ENCODE data around the gene ZSCAN16. TPM values are rescaled to one million over a fixed set of nuclear protein-coding genes. Genes with fewer than 3 reads are reported as not detected.

ZSCAN16 gene
- total and polyA plus RNA-seq, 4 experiments from 2014 or later, result 12.4 to 14.8 (median 13.8) TPM

DNA sequence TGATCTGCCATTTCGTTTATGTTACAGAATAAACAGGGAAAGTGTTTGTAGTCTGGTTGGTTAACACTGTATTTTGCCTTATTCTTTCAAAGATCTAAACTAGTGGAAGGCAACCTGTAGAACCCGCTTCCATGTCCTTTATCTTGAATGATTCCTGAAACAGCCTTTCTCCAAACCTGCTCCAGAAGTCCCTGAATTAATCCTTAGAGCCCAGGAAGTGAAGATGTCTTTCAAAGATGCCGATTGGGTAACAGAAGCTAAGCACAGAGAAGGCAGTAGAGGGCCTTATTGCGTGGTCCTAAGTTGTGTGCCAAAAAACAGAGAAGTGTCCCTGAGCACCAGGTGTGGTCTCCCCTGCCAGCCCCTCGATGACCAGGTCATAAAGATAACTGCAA, 19.2 kb upstream of the ZSCAN16 start:
- H3K27ac Mint-ChIP-seq, result peak overlapping the region; percentile 80 to 97 (median 93)
- intact Hi-C loops (cut with micrococcal nuclease), result no loop called here
- H3K4me3 Mint-ChIP-seq, result peak overlapping the region; percentile 85 to 96 (median 92)
- no peaks in the 10 kb centered on the region for H3K27me3 ChIP-seq (ENCODE audit: insufficient read depth, low read length)
- DNase-seq, result no peak
- POLR2A ChIA-PET (ENCODE audit: partially characterized antibody), result interaction anchor here (0.5 to 3.3 kb wide), 18 partner anchors 12 to 1544 kb away, joined by 3 to 40 read pairs (median 6); partner anchors contain the start of genes ZKSCAN4, ZKSCAN8, ZNF165 and ZSCAN12
- H3K4me1 ChIP-seq (ENCODE audit: insufficient read depth, low read length), result peaks cover 13% of the 10 kb centered on the region
- H3K9me3 ChIP-seq (ENCODE audit: control insufficient read depth in 1 of 2, low read length in 2 of 2), result no peaks in the 10 kb centered on the region
- peaks cover 3 to 17% (median 11%) of the 10 kb centered on the region in 4 donors for H3K4me1 Mint-ChIP-seq
- CTCF ChIA-PET (ENCODE audit: partially characterized antibody), result interaction anchor here (0.5 to 2.7 kb wide), 17 partner anchors 11 to 324 kb away, joined by 3 to 19 read pairs (median 5); partner anchors contain the start of genes NKAPL, ZKSCAN4, ZKSCAN8 and ZSCAN16
- peak overlapping the region; percentile 72 for H3K27ac ChIP-seq (ENCODE audit: low read depth, low read length)
- H3K36me3 Mint-ChIP-seq, result peaks cover 0 to 2% of the 10 kb centered on the region in 2 donors
- peaks cover 3 to 10% of the 10 kb centered on the region in 2 donors for H3K27me3 Mint-ChIP-seq
- H3K36me3 ChIP-seq (ENCODE audit: insufficient read depth, low read length), result no peaks in the 10 kb centered on the region
- H3K9me3 Mint-ChIP-seq, result no peaks in the 10 kb centered on the region
- H3K4me3 ChIP-seq (ENCODE audit: low read length in 2 of 2), result peak overlapping the region; percentile 59 to 67

DNA sequence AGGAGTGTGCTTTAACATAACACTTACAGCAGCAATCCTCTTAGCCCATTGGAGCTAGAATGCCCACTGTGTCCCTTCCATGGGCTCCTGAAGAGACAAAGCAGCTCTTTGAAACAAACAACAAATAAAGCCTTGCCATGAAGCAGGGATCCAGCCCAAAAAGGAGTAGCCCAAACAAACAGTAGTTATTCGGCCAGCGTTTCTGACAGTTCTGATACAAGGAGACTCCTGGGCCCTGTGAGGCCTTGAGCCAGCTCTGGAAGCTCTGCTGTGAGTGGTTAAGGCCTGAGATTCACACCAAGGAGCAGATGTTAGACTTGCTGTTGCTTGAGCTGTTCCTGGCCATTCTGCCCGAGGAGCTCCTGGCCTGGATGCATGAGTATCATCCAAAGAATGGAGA, 16.9 kb upstream of the ZSCAN16 start:
- H3K9me3 Mint-ChIP-seq, result no peaks in the 10 kb centered on the region
- POLR2A ChIA-PET (ENCODE audit: partially characterized antibody), result interaction anchor here (1.0 kb wide), 1 partner anchor 17 kb away, joined by 3 read pairs; the partner anchor contains the start of gene ZSCAN16
- CTCF ChIA-PET (ENCODE audit: partially characterized antibody), result interaction anchor here (1.6 kb wide), 1 partner anchor 145 kb away, joined by 4 read pairs; the partner anchor contains the start of gene ZKSCAN4
- intact Hi-C loops (cut with micrococcal nuclease), result no loop called here
- H3K4me1 ChIP-seq (ENCODE audit: insufficient read depth, low read length), result peaks cover 13% of the 10 kb centered on the region
- peaks cover 3 to 10% of the 10 kb centered on the region in 2 donors for H3K27me3 Mint-ChIP-seq
- H3K27me3 ChIP-seq (ENCODE audit: insufficient read depth, low read length), result no peaks in the 10 kb centered on the region
- H3K4me3 Mint-ChIP-seq, result no peak overlapping the region
- no peak overlapping the region for H3K27ac ChIP-seq (ENCODE audit: low read depth, low read length)
- no peak for DNase-seq
- H3K27ac Mint-ChIP-seq, result no peak overlapping the region
- H3K4me1 Mint-ChIP-seq, result peaks cover 3 to 17% (median 11%) of the 10 kb centered on the region in 4 donors
- H3K36me3 Mint-ChIP-seq, result peaks cover 0 to 2% of the 10 kb centered on the region in 2 donors
- H3K36me3 ChIP-seq (ENCODE audit: insufficient read depth, low read length), result no peaks in the 10 kb centered on the region
- no peak overlapping the region for H3K4me3 ChIP-seq (ENCODE audit: low read length in 2 of 2)
- no peaks in the 10 kb centered on the region for H3K9me3 ChIP-seq (ENCODE audit: control insufficient read depth in 1 of 2, low read length in 2 of 2)

DNA sequence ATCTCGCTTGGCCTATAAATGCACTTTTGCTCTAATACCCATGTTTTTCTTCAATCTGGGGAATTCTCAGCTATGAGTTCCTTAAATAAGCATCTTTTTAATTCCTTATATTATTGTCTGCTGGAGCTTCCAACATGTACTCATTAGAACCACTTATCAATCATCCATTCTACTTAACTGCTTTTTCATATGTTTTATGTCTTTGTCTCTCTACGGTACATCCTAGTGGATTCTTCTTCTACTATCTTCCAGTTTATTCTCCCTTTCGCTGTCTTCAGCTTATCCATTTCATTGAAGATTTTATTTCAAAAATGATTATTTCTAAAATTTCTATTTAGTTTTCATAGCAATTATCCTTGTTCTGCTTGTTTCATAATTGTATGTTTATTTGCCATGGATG, 12.4 kb upstream of the ZSCAN16 start:
- Histone ChIP-seq H3K4me1 (ENCODE audit: insufficient read depth, low read length) (no peaks in the 10 kb centered on the region), H3K27ac (ENCODE audit: low read depth, low read length) (no peak overlapping the region), H3K4me3 (ENCODE audit: low read length in 2 of 2) (no peak overlapping the region), H3K27me3 (ENCODE audit: insufficient read depth, low read length) (no peaks in the 10 kb centered on the region), H3K36me3 (ENCODE audit: insufficient read depth, low read length) (peaks cover 11% of the 10 kb centered on the region), H3K9me3 (ENCODE audit: control insufficient read depth in 1 of 2, low read length in 2 of 2) (no peaks in the 10 kb centered on the region)
- Mint-ChIP-seq H3K27ac (no peak overlapping the region), H3K4me1 (no peaks in the 10 kb centered on the region), H3K27me3 (peaks cover 3 to 10% of the 10 kb centered on the region in 2 donors), H3K36me3 (peaks cover 13 to 17% of the 10 kb centered on the region in 2 donors), H3K9me3 (peaks cover 0 to 2% (median 0%) of the 10 kb centered on the region in 8 donors), H3K4me3 (no peak overlapping the region)
- no peak for DNase-seq
- intact Hi-C loops (cut with micrococcal nuclease), result no loop called here
- ChIA-PET CTCF (ENCODE audit: partially characterized antibody) (interaction anchor here (0.7 kb wide), 1 partner anchor 30 kb away, joined by 3 read pairs; the partner anchor contains the start of gene ZKSCAN8), POLR2A (ENCODE audit: partially characterized antibody) (no interaction called here)

DNA sequence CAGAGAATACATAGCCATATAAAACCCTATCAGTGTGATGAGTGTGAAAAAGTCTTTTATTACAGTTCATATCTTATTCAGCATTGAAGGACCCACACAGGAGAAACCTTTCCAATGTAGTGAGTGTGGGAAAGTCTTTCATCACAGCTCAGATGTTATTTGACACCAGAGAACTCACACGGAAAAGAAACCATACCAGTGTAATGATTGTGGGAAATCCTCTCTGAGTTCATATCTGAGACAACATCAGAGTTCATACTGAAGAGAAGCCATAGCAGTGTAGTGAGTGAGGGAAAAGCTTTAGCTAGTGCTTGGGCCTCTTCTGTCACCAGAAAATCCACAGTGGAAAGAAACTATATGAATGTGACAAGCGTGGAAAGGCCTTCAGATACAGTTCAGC, 8.6 kb upstream of the ZSCAN16 start:
- Mint-ChIP-seq H3K4me3 (no peak overlapping the region), H3K27ac (no peak overlapping the region), H3K4me1 (no peaks in the 10 kb centered on the region), H3K36me3 (peaks cover 30 to 37% of the 10 kb centered on the region in 2 donors), H3K9me3 (peaks cover 0 to 2% (median 0%) of the 10 kb centered on the region in 8 donors), H3K27me3 (no peaks in the 10 kb centered on the region)
- POLR2A ChIA-PET (ENCODE audit: partially characterized antibody), result interaction anchor here (1.3 kb wide), 1 partner anchor 22 kb away, joined by 3 read pairs; no protein-coding TSS in a partner anchor
- Histone ChIP-seq H3K4me1 (ENCODE audit: insufficient read depth, low read length) (no peaks in the 10 kb centered on the region), H3K27ac (ENCODE audit: low read depth, low read length) (no peak overlapping the region), H3K27me3 (ENCODE audit: insufficient read depth, low read length) (no peaks in the 10 kb centered on the region), H3K9me3 (ENCODE audit: control insufficient read depth in 1 of 2, low read length in 2 of 2) (no peaks in the 10 kb centered on the region), H3K4me3 (ENCODE audit: low read length in 2 of 2) (no peak overlapping the region), H3K36me3 (ENCODE audit: insufficient read depth, low read length) (peaks cover 28% of the 10 kb centered on the region)
- CTCF ChIA-PET (ENCODE audit: partially characterized antibody), result interaction anchor here (0.6 to 2.6 kb wide), 3 partner anchors 11 to 1470 kb away, joined by 3 to 8 read pairs (median 3); no protein-coding TSS in a partner anchor
- DNase-seq, result no peak
- intact Hi-C loops (cut with micrococcal nuclease), result no loop called here

DNA sequence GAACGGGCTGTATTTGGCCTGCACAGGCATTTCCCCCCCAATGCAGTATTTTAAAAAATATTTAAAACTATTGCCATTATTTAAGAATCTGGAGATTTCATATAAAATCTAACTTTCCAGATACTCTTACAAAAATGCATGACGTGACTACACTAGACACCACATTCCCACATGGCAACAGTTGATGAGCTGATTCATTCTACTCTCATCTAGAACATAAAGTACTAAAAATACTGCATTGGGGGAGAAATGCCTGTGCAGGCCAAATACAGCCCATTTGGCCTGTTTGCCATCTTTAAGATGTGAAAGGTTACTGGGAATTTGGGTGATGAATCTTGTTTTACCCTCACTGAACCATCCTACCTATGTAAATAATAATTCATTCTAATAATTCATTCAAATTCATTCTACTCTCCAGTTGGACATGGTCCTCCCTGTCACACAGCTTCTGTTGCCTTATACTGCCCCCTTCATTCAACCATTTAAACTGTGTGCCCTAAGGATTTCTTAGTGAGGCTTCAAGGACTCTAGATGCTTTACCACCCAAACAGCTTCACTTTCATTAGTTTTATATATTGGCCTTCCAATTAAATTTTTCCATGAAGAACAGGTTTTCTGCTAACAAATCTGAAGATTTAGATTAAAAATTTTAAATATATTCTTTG, 6.9 kb upstream of the ZSCAN16 start:
- POLR2A ChIA-PET (ENCODE audit: partially characterized antibody), result interaction anchor here (1.0 to 1.4 kb wide), 4 partner anchors 12 to 135 kb away, joined by 3 to 5 read pairs (median 3); partner anchors contain the start of gene ZKSCAN8
- H3K4me3 ChIP-seq (ENCODE audit: low read length in 2 of 2), result no peak overlapping the region
- CTCF ChIA-PET (ENCODE audit: partially characterized antibody), result interaction anchor here (1.0 to 2.6 kb wide), 2 partner anchors 13 to 23 kb away, joined by 3 to 8 read pairs; no protein-coding TSS in a partner anchor
- H3K4me1 Mint-ChIP-seq, result no peaks in the 10 kb centered on the region
- H3K27me3 ChIP-seq (ENCODE audit: insufficient read depth, low read length), result no peaks in the 10 kb centered on the region
- H3K9me3 ChIP-seq (ENCODE audit: control insufficient read depth in 1 of 2, low read length in 2 of 2), result no peaks in the 10 kb centered on the region
- no peak for DNase-seq
- no peak overlapping the region for H3K4me3 Mint-ChIP-seq
- H3K9me3 Mint-ChIP-seq, result peaks cover 0 to 2% (median 0%) of the 10 kb centered on the region in 8 donors
- no peaks in the 10 kb centered on the region for H3K4me1 ChIP-seq (ENCODE audit: insufficient read depth, low read length)
- H3K27ac ChIP-seq (ENCODE audit: low read depth, low read length), result no peak overlapping the region
- intact Hi-C loops (cut with micrococcal nuclease), result no loop called here
- H3K36me3 ChIP-seq (ENCODE audit: insufficient read depth, low read length), result peaks cover 28% of the 10 kb centered on the region
- no peak overlapping the region for H3K27ac Mint-ChIP-seq
- H3K36me3 Mint-ChIP-seq, result peaks cover 36 to 44% of the 10 kb centered on the region in 2 donors
- no peaks in the 10 kb centered on the region for H3K27me3 Mint-ChIP-seq

DNA sequence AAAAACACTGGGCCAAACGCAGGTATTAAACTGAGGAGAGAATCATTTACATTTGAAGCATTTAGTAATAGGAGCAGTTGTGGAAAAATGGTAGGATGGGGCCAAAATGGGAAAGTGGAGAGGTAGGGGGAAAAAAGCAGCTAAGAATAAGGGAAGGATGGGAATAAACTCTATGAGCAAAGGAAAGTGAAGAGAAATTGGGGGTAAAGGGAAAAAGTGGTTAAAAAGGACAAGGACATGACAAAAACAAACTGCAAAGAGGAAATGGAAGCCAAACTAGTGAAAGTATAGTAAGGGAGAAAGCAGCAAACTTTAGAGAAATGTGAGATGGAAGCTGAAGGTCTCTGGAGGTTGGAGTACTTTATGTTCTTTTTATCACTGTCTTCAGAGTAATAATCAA, 6.2 kb upstream of the ZSCAN16 start:
- Histone ChIP-seq H3K4me1 (ENCODE audit: insufficient read depth, low read length) (peaks cover under 1% of the 10 kb centered on the region), H3K9me3 (ENCODE audit: control insufficient read depth in 1 of 2, low read length in 2 of 2) (no peaks in the 10 kb centered on the region), H3K27ac (ENCODE audit: low read depth, low read length) (no peak overlapping the region), H3K27me3 (ENCODE audit: insufficient read depth, low read length) (no peaks in the 10 kb centered on the region), H3K4me3 (ENCODE audit: low read length in 2 of 2) (no peak overlapping the region), H3K36me3 (ENCODE audit: insufficient read depth, low read length) (peaks cover 28% of the 10 kb centered on the region)
- Mint-ChIP-seq H3K27ac (peak overlapping the region in 1 of 7 donors; percentile 36), H3K27me3 (no peaks in the 10 kb centered on the region), H3K4me3 (no peak overlapping the region), H3K4me1 (peaks cover 0 to 5% (median 2%) of the 10 kb centered on the region in 4 donors), H3K36me3 (peaks cover 39 to 48% of the 10 kb centered on the region in 2 donors), H3K9me3 (peaks cover 0 to 2% (median 0%) of the 10 kb centered on the region in 8 donors)
- DNase-seq, result no peak
- POLR2A ChIA-PET (ENCODE audit: partially characterized antibody), result interaction anchor here (0.8 to 1.4 kb wide), 4 partner anchors 13 to 134 kb away, joined by 3 read pairs; partner anchors contain the start of gene ZKSCAN8
- intact Hi-C loops (cut with micrococcal nuclease), result no loop called here
- CTCF ChIA-PET (ENCODE audit: partially characterized antibody), result no interaction called here

DNA sequence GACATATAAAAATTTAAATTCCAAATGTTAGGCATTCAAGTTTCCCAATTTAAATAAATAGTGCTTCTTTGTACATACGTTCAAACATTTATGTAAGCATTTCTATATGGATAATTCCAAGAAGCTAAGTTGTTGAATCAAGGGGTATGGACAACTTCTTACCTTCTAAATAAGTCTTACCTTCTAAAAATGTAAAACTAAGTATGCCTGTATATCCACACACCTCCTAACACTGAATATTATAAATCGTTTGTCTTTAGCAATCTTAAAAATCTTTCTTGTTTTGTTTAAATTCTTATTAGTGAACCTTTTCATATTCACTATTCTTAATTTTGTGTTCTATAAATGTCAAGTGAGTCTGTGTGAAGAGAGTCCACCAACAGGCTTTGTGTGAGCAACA, 2.5 kb upstream of the ZSCAN16 start:
- peaks cover 24% of the 10 kb centered on the region for H3K4me1 ChIP-seq (ENCODE audit: insufficient read depth, low read length)
- peaks cover 18% of the 10 kb centered on the region for H3K36me3 ChIP-seq (ENCODE audit: insufficient read depth, low read length)
- H3K4me3 ChIP-seq (ENCODE audit: low read length in 2 of 2), result no peak overlapping the region
- Mint-ChIP-seq H3K4me1 (peaks cover 28 to 35% (median 31%) of the 10 kb centered on the region in 4 donors), H3K27me3 (no peaks in the 10 kb centered on the region), H3K27ac (peak overlapping the region in 2 of 7 donors; percentile 38 to 83), H3K36me3 (peaks cover 31 to 42% of the 10 kb centered on the region in 2 donors), H3K9me3 (no peaks in the 10 kb centered on the region), H3K4me3 (peak overlapping the region in 1 of 8 donors; percentile 21)
- H3K27ac ChIP-seq (ENCODE audit: low read depth, low read length), result no peak overlapping the region
- ChIA-PET POLR2A (ENCODE audit: partially characterized antibody) (interaction anchor here (7.5 kb wide), 1 partner anchor 18 kb away, joined by 132 read pairs; the partner anchor contains the start of gene ZKSCAN8), CTCF (ENCODE audit: partially characterized antibody) (interaction anchor here (2.3 kb wide), 1 partner anchor 234 kb away, joined by 8 read pairs; no protein-coding TSS in a partner anchor)
- intact Hi-C loops (cut with micrococcal nuclease), result loop anchor here (10.0 kb wide), 1 partner anchor 217 kb away; no protein-coding TSS in a partner anchor
- DNase-seq, result no peak
- H3K9me3 ChIP-seq (ENCODE audit: control insufficient read depth in 1 of 2, low read length in 2 of 2), result no peaks in the 10 kb centered on the region
- H3K27me3 ChIP-seq (ENCODE audit: insufficient read depth, low read length), result no peaks in the 10 kb centered on the region
